Adipocyte (in vitro differentiated cells): ENCODE results near the gene MRPL55.
A peak's percentile ranks its signal among the peaks of the same experiment; 100 is the strongest.

Source experiments
- DNase-seq: peaks from one replicate; pipeline ENCODE4 v3.0.0-alpha.2; 2015; ENCODE audit warnings: low read depth
- H3K27me3 ChIP-seq: replicated peaks from 2 replicates; pipeline ENCODE4 v1.7.0; 2013; ENCODE audit warnings: mild to moderate bottlenecking, low read length, moderate library complexity; ENCODE audit not compliant: control insufficient read depth, insufficient read depth
- H3K36me3 ChIP-seq: 2 replicates; pipeline ENCODE4 v1.7.0; 2013; ENCODE audit warnings: low read length, mild to moderate bottlenecking, moderate library complexity; ENCODE audit not compliant: control insufficient read depth, insufficient read depth, severe bottlenecking
- H3K4me1 ChIP-seq: 2 replicates; pipeline ENCODE4 v1.7.0; 2013; ENCODE audit warnings: mild to moderate bottlenecking, low read length, moderate library complexity; ENCODE audit not compliant: control insufficient read depth, insufficient read depth
- H3K4me3 ChIP-seq: 2 replicates; pipeline ENCODE4 v1.7.0; 2013; ENCODE audit warnings: mild to moderate bottlenecking, low read length, moderate library complexity
- H3K9ac ChIP-seq: 2 replicates; pipeline ENCODE4 v1.7.0; 2013; ENCODE audit warnings: mild to moderate bottlenecking, low read length, moderate library complexity
- H3K9me3 ChIP-seq: 2 replicates; pipeline ENCODE4 v1.7.0; 2013; ENCODE audit warnings: mild to moderate bottlenecking, low read length, moderate library complexity; ENCODE audit not compliant: control insufficient read depth

Gene MRPL55

DNA sequence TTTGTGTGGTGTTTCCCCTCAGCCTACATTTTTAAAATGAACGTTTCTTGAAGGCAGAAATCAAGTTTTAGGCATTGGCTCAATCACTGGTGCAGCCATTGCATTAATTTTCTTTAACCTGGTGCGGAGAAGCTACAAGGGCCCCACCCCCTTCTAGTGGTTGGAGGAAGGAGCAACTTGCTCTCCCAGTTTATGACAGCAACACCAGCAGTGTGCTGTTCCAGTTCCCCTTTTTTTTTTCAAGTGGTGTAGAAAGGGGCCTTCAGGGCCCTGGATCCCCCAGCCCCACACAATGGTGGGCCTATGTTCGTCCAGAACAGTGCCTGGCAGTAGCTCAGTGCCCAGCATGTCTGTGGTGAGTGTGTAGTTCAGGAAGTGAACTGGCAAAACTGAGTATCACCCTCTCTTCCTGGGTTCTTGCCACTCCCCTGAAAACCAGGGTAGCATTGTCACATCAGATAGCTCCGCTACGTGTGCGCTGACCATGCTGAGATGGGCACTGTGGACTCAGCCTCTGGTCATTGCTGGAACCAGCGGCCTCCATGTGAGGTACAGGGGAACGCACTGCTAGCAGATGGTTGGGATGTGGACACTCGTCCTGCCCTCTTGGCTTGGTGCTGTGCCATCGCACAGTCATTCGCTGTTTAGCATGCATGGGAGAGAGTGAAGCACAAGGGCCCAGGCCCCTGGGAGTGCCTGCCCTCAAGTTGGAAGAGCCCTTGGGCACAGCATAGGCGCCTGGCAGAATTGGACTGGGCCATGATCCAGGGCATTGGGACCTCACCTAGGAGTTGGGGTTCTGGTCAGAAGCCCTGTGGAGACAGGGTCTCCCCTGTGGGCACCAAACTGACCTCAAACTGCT is 19.3 kb downstream of the MRPL55 start:
- no peak overlapping the region for H3K9ac ChIP-seq
- peaks cover 14% of the 10 kb centered on the region for H3K36me3 ChIP-seq
- H3K4me3 ChIP-seq: no peak overlapping the region
- H3K4me1 ChIP-seq: peaks cover 73% of the 10 kb centered on the region
- no peaks in the 10 kb centered on the region for H3K27me3 ChIP-seq
- H3K9me3 ChIP-seq: no peaks in the 10 kb centered on the region
- no peak for DNase-seq

GRCh38 chr1:228088586-228089498 is 20.3 kb downstream of the MRPL55 start:
- Histone ChIP-seq H3K9me3 (no peaks in the 10 kb centered on the region), H3K4me3 (peak overlapping the region; percentile 23), H3K4me1 (peaks cover 75% of the 10 kb centered on the region), H3K36me3 (peaks cover 14% of the 10 kb centered on the region), H3K27me3 (no peaks in the 10 kb centered on the region), H3K9ac (peak overlapping the region; percentile 39)
- peak; percentile 41 for DNase-seq

DNA sequence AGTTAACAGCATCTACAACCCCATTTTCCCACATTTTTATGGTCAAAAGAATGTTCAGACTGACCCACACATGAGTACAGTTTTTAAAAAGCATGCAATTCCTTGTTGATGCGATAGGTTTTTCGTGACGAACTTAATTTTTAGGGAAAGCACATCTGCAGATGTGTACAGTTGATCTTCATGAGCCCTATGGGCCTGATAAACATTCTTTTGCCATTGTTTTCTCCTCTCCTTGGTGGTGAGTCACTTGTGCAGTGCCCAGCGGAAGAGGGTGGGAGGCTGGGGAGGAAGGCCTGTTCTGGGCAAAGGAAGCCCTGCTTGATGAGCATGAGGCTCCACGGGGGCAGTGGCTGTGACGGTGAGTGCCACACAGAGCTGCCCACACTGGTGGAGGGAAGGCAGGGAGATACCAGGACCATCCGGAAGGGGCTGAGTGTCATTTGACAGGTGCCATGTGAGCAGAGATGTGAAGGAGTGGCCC is 21.3 kb downstream of the MRPL55 start:
- peak overlapping the region; percentile 45 for H3K4me3 ChIP-seq
- H3K9ac ChIP-seq: peak overlapping the region; percentile 39
- peaks cover 75% of the 10 kb centered on the region for H3K4me1 ChIP-seq
- no peaks in the 10 kb centered on the region for H3K27me3 ChIP-seq
- H3K9me3 ChIP-seq: no peaks in the 10 kb centered on the region
- peaks cover 9% of the 10 kb centered on the region for H3K36me3 ChIP-seq
- peak; percentile 79 for DNase-seq

DNA sequence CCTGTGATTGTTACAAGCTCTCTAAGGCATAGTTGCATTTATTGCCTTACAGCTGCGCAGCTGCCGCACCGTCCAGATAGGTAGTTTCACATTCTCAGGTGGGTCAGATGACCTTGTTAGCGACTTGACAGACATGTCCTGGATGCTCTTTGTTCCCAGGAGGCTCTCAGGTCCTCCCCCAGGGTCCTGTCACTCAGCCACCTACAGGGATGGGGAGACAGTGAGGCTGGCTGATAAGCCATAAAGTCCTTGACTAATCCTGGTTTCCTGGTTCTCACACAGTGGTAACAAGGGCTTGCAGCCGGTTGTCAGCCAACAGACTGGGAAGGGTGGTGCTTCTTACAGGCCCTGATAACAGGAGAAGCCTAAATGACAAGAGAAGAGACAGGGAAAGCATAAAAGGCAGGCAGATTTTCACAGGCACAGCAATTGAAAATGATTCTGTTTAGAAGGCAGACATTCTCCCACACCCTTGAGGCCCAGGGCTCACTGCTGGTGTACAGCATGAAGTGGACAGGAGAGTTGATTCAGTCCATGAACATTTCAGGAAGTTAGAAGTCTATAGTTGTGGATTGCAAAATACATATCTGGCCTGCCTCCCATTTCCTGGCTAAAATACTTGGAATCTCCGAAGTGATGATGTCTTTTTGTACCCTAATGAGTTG is 23.7 kb downstream of the MRPL55 start:
- H3K36me3 ChIP-seq: peaks cover 5% of the 10 kb centered on the region
- H3K9ac ChIP-seq: peak overlapping the region; percentile 97
- H3K4me3 ChIP-seq: peak overlapping the region; percentile 89
- H3K4me1 ChIP-seq: peaks cover 67% of the 10 kb centered on the region
- no peaks in the 10 kb centered on the region for H3K27me3 ChIP-seq
- DNase-seq: peak; percentile 87
- no peaks in the 10 kb centered on the region for H3K9me3 ChIP-seq

DNA sequence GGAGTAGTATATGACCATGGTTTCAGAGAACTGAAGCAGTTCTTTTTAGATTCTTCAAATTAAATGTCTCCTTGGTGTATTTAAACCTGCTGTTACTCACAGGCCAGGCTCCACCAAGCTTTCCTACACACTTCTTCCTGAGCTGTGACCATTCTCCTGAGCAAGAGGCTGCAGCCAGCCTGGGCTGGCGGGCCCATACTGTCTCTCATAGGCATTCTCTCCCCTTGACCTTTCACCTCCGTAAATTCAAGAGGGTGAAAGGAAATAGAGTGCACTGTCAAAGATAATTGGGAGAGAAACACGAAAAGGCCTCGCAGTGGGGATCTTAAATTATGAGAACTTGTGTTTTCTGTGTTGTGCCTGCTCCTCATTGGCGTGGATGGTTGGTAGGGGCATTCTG is 24.3 kb downstream of the MRPL55 start:
- Histone ChIP-seq H3K9me3 (no peaks in the 10 kb centered on the region), H3K36me3 (peaks cover 5% of the 10 kb centered on the region), H3K27me3 (no peaks in the 10 kb centered on the region), H3K9ac (peak overlapping the region; percentile 97), H3K4me1 (peaks cover 60% of the 10 kb centered on the region), H3K4me3 (peak overlapping the region; percentile 89)
- DNase-seq: no peak

- Histone ChIP-seq H3K9ac (peak overlapping the region; percentile 97), H3K36me3 (peaks cover 5% of the 10 kb centered on the region), H3K27me3 (no peaks in the 10 kb centered on the region), H3K4me3 (peak overlapping the region; percentile 89), H3K4me1 (peaks cover 56% of the 10 kb centered on the region), H3K9me3 (no peaks in the 10 kb centered on the region)
- peak; percentile 81 for DNase-seq
Measured at GRCh38 chr1:228084325-228084724, 24.8 kb downstream of the MRPL55 start.

DNA sequence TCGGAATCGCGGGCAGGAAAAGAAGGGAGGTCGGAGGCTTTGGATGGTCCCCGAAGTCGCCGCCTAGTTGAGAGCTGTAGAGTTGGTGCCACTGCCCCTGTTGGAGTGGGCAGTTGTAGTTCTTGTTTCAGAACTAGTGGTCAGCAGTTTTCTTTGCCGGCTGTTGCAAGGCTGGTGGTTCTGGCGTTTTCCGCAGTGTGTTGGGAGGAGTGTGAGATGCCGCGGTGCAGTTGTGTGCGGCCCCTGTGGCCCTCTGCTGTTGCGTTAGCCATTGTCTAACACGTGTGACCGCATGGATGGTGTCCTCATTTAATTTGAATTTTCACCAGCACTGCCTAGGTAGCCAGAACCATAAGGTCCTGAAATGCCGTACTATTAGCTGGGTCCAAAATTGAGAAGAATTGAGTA is 25.2 kb downstream of the MRPL55 start:
- DNase-seq: peak; percentile 53

DNA sequence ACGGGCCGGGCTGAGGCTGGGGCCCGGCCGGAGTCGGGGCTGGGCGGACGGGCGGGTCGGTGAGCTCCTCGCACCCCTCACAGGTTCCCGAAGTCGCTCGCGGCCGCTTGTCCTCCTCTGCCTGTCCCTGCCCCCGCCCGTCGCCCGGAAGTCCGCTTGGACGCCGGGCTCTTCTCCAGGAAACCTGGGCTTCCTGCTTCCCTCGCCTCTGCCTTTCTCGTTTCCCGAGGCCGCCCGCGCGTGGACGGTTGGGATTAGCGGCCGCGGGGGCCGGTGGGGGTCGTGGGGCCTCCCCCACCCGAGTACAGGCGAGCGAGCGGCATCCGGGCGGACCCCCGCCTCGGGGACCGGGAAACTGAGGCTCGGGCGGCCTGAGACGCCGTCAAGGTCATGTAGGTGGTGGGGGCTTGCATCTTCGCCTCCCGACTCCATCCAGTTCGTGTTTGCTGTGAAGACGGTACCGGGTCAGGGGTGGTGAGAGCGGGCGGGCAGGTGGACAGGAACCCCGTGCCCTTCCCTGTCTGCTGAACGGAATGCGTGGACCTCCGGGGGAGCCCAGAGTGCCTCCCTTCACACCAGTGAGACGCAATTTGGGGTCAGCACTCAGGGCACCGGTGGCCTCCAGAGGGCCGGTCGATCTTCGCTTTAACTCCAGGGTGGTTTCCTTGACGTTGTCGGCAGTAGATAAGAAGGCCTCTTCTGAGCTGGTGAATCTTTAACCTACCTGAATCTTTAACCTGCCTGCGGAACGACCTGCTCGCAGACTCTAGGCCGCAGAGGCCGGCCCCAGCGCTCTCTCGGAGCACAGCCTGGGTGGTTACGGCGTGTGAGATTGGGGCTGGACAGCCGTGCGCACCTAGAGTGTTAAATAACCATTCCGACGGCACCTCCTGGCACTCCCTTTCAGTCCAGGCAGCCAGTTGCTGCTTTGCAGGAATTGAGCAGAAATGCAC is 25.9 kb downstream of the MRPL55 start:
- H3K36me3 ChIP-seq: no peaks in the 10 kb centered on the region
- H3K9ac ChIP-seq: peak overlapping the region; percentile 97
- peaks cover 44% of the 10 kb centered on the region for H3K4me1 ChIP-seq
- DNase-seq: peak; percentile 62
- H3K27me3 ChIP-seq: no peaks in the 10 kb centered on the region
- peak overlapping the region; percentile 89 for H3K4me3 ChIP-seq
- H3K9me3 ChIP-seq: no peaks in the 10 kb centered on the region

More for the DNA sequence above, 25.2 kb downstream of the MRPL55 start:
- peaks cover 51% of the 10 kb centered on the region for H3K4me1 ChIP-seq
- H3K9me3 ChIP-seq: no peaks in the 10 kb centered on the region
- H3K4me3 ChIP-seq: peak overlapping the region; percentile 89
- peak overlapping the region; percentile 97 for H3K9ac ChIP-seq
- peaks cover 4% of the 10 kb centered on the region for H3K36me3 ChIP-seq
- no peaks in the 10 kb centered on the region for H3K27me3 ChIP-seq

- DNase-seq: peak; percentile 97
- H3K4me1 ChIP-seq: peaks cover 36% of the 10 kb centered on the region
- H3K36me3 ChIP-seq: no peaks in the 10 kb centered on the region
- H3K4me3 ChIP-seq: peak within 1 kb of the TSS; percentile 89
- H3K9me3 ChIP-seq: no peaks in the 10 kb centered on the region
- peak within 1 kb of the TSS; percentile 97 for H3K9ac ChIP-seq
- no peaks in the 10 kb centered on the region for H3K27me3 ChIP-seq
Measured at GRCh38 chr1:228082214-228082917, 26.7 kb downstream of the MRPL55 start, which contains the start of gene ARF1. TSS of gene ARF1 (plus strand) at chr1:228082708. CDS start at chr1:228097115, 14,407 bp downstream.
